H9 (cell line): ENCODE results near the gene ALKBH1. TPM values are rescaled to one million over a fixed set of nuclear protein-coding genes. Genes with fewer than 3 reads are reported as not detected.

Source experiments
- DNase-seq: peaks from one replicate; pipeline ENCODE4 v3.0.0-alpha.2; 2017
- H2AFZ ChIP-seq: one replicate; pipeline ENCODE4 v1.6.1; 2013; ENCODE audit warnings: mild to moderate bottlenecking, low read length, control low read depth, moderate library complexity
- H2AK5ac ChIP-seq: 2 replicates; pipeline ENCODE4 v1.6.1; 2013; ENCODE audit warnings: low read length, control low read depth, mixed read lengths; ENCODE audit not compliant: insufficient read length
- H2BK120ac ChIP-seq: one replicate; pipeline ENCODE4 v1.6.1; 2013; ENCODE audit warnings: low read depth, mild to moderate bottlenecking, low read length, control low read depth, inconsistent platforms; ENCODE audit not compliant: poor library complexity, severe bottlenecking
- H2BK12ac ChIP-seq: 2 replicates; pipeline ENCODE4 v1.6.1; 2013; ENCODE audit warnings: low read length, control low read depth, mixed read lengths, low read depth; ENCODE audit not compliant: insufficient read length
- H2BK15ac ChIP-seq: 2 replicates; pipeline ENCODE4 v1.6.1; 2013; ENCODE audit warnings: low read depth, low read length, control low read depth
- H2BK20ac ChIP-seq: one replicate; pipeline ENCODE4 v1.6.1; 2013; ENCODE audit warnings: low read depth, mild to moderate bottlenecking, low read length, control low read depth, inconsistent platforms; ENCODE audit not compliant: poor library complexity, severe bottlenecking
- H2BK5ac ChIP-seq: 2 replicates; pipeline ENCODE4 v1.6.1; 2013; ENCODE audit warnings: low read length, control low read depth, mixed read lengths; ENCODE audit not compliant: insufficient read length
- H3K14ac ChIP-seq: 2 replicates; pipeline ENCODE4 v1.6.1; 2013; ENCODE audit warnings: low read length, control low read depth; ENCODE audit not compliant: insufficient read depth
- H3K18ac ChIP-seq: 2 replicates; pipeline ENCODE4 v1.6.1; 2013; ENCODE audit warnings: low read depth, mild to moderate bottlenecking, mixed read lengths, low read length, control low read depth; ENCODE audit not compliant: insufficient read length
- H3K23ac ChIP-seq: 2 replicates; pipeline ENCODE4 v1.6.1; 2013; ENCODE audit warnings: low read length, control low read depth, mixed read lengths, low read depth; ENCODE audit not compliant: insufficient read length
- H3K23me2 ChIP-seq: 2 replicates; pipeline ENCODE4 v1.6.1; 2013; ENCODE audit warnings: low read depth, mild to moderate bottlenecking, mixed read lengths, low read length, control low read depth; ENCODE audit not compliant: insufficient read length, poor library complexity, severe bottlenecking
- H3K27ac ChIP-seq: 2 replicates; pipeline ENCODE4 v1.5.1; 2013; ENCODE audit warnings: low read length, control low read depth, mixed read lengths, low read depth; ENCODE audit not compliant: insufficient read length
- H3K27me3 ChIP-seq: 2 replicates; pipeline ENCODE4 v1.6.1; 2013; ENCODE audit warnings: low read length, control low read depth, inconsistent platforms; ENCODE audit not compliant: insufficient read depth
- H3K4ac ChIP-seq: 2 replicates; pipeline ENCODE4 v1.6.1; 2013; ENCODE audit warnings: low read depth, mild to moderate bottlenecking, control low read depth, inconsistent platforms, low read length, moderate library complexity
- H3K4me1 ChIP-seq: 2 replicates; pipeline ENCODE4 v1.6.1; 2013; ENCODE audit warnings: low read length, control low read depth, inconsistent platforms; ENCODE audit not compliant: insufficient read depth
- H3K4me2 ChIP-seq: 2 replicates; pipeline ENCODE4 v1.6.1; 2013; ENCODE audit warnings: low read length, control low read depth, mixed read lengths; ENCODE audit not compliant: insufficient read length, insufficient read depth
- H3K56ac ChIP-seq: 2 replicates; pipeline ENCODE4 v1.6.1; 2013; ENCODE audit warnings: low read depth, mild to moderate bottlenecking, mixed read lengths, low read length, control low read depth; ENCODE audit not compliant: insufficient read length
- H3K79me1 ChIP-seq: 2 replicates; pipeline ENCODE4 v1.6.1; 2013; ENCODE audit warnings: low read depth, mild to moderate bottlenecking, moderate library complexity, low read length, control low read depth, inconsistent platforms; ENCODE audit not compliant: insufficient read depth, poor library complexity, severe bottlenecking
- H3K79me2 ChIP-seq: 2 replicates; pipeline ENCODE4 v1.6.1; 2013; ENCODE audit warnings: low read length, control low read depth, inconsistent platforms; ENCODE audit not compliant: insufficient read depth
- H3K9ac ChIP-seq: 2 replicates; pipeline ENCODE4 v1.6.1; 2013; ENCODE audit warnings: low read length, control low read depth, mixed read lengths; ENCODE audit not compliant: insufficient read length; ENCODE audit errors: extremely low read depth
- H3K9me3 ChIP-seq: one replicate; pipeline ENCODE4 v1.6.1; 2013; ENCODE audit warnings: low read depth, low read length, inconsistent platforms; ENCODE audit not compliant: control insufficient read depth
- H3T11ph ChIP-seq: one replicate; pipeline ENCODE4 v1.6.1; 2013; ENCODE audit warnings: mild to moderate bottlenecking, low read length, control low read depth, inconsistent platforms
- H4K20me1 ChIP-seq: one replicate; pipeline ENCODE4 v1.6.1; 2013; ENCODE audit not compliant: control insufficient read depth, insufficient read length, insufficient read depth
- H4K5ac ChIP-seq: 2 replicates; pipeline ENCODE4 v1.6.1; 2013; ENCODE audit warnings: low read depth, mild to moderate bottlenecking, mixed read lengths, low read length, control low read depth; ENCODE audit not compliant: insufficient read length
- H4K8ac ChIP-seq: replicated peaks from 2 replicates; pipeline ENCODE4 v1.6.1; 2013; ENCODE audit warnings: low read length, control low read depth, mixed read lengths, low read depth; ENCODE audit not compliant: insufficient read length
- H4K91ac ChIP-seq: 2 replicates; pipeline ENCODE4 v1.6.1; 2013; ENCODE audit warnings: low read depth, mild to moderate bottlenecking, moderate library complexity, mixed read lengths, low read length, control low read depth; ENCODE audit not compliant: insufficient read length
- H3K27ac Mint-ChIP-seq, 3 experiments: 2 replicates in 2 of 3; 3 replicates in 1 of 3; pipeline ENCODE4 v1.8.0; 2020 to 2021; ENCODE audit warnings: mixed read lengths in 3 of 3, mild to moderate bottlenecking in 1 of 3, moderate library complexity in 1 of 3
- H3K27me3 Mint-ChIP-seq: 2 replicates; pipeline ENCODE4 v1.8.0; 2021; ENCODE audit warnings: low read depth, mild to moderate bottlenecking, moderate library complexity, mixed read lengths
- H3K36me3 Mint-ChIP-seq, 3 experiments: 2 replicates in 2 of 3; 3 replicates in 1 of 3; pipeline ENCODE4 v1.8.0; 2020 to 2021; ENCODE audit warnings: low read depth in 3 of 3, mixed read lengths in 3 of 3; ENCODE audit not compliant: insufficient read depth in 1 of 3
- H3K4me1 Mint-ChIP-seq, 2 experiments: 2 replicates each; pipeline ENCODE4 v1.8.0; 2020; ENCODE audit warnings: mixed read lengths in 2 of 2
- H3K4me3 Mint-ChIP-seq, 2 experiments: 2 replicates in 1 of 2; 3 replicates in 1 of 2; pipeline ENCODE4 v1.8.0; 2020 to 2021; ENCODE audit warnings: mild to moderate bottlenecking in 2 of 2, mixed read lengths in 2 of 2, moderate library complexity in 1 of 2
- H3K9me3 Mint-ChIP-seq, 2 experiments: 2 replicates in 1 of 2; 3 replicates in 1 of 2; pipeline ENCODE4 v1.8.0; 2020; ENCODE audit warnings: mild to moderate bottlenecking in 2 of 2, mixed read lengths in 2 of 2, moderate library complexity in 1 of 2
- CTCF ChIP-seq: fragments of 200-600 bp; sonication (generic); conservative IDR thresholded peaks from 3 replicates; pipeline ENCODE4 v1.8.0; 2021; ENCODE audit warnings: antibody characterized with exemption, mild to moderate bottlenecking
- WGBS: extraction: QIAGEN DNeasy Blood & Tissue Kit; methylation state at CpG from one replicate; pipeline ENCODE4 v1.1.7; 2013; ENCODE audit warnings: missing lambda C conversion rate, low lambda C conversion rate, mixed read lengths; ENCODE audit not compliant: insufficient read length; ENCODE audit errors: extremely low coverage; 5-methylcytosine and 5-hydroxymethylcytosine counted together
- total RNA-seq: library from RNA; stranded (reverse); gene quantifications from 2 replicates; pipeline ENCODE4 v1.2.1, GENCODE V29; 2021

ALKBH1 gene
- total RNA-seq, 1 experiment from 2014 or later = 18.7 TPM

GRCh38 chr14:77674931-77675330 lies 32.9 kb downstream of the ALKBH1 start:
- H3K56ac ChIP-seq = no peak overlapping the region
- Mint-ChIP-seq H3K27me3 (no peaks in the 10 kb centered on the region), H3K4me1 (no peaks in the 10 kb centered on the region), H3K9me3 (no peaks in the 10 kb centered on the region), H3K36me3 (peaks cover 17 to 53% (median 38%) of the 10 kb centered on the region in 3 experiments; a peak in 6 of 7 replicates), H3K4me3 (no peak overlapping the region), H3K27ac (no peak overlapping the region)
- H3K9ac ChIP-seq = no peak overlapping the region
- WGBS = no CpG with 5 or more reads among the region's 8 CpGs
- H2BK20ac ChIP-seq = no peak overlapping the region
- no peaks in the 10 kb centered on the region for H3K27me3 ChIP-seq
- H3K4me1 ChIP-seq = no peaks in the 10 kb centered on the region
- H3K79me1 ChIP-seq = no peaks in the 10 kb centered on the region
- no peak overlapping the region for H2AFZ ChIP-seq
- no peak overlapping the region for H2BK12ac ChIP-seq
- H3K23me2 ChIP-seq = no peaks in the 10 kb centered on the region
- H3T11ph ChIP-seq = no peak overlapping the region
- no peaks in the 10 kb centered on the region for H3K79me2 ChIP-seq
- no peaks in the 10 kb centered on the region for H3K9me3 ChIP-seq
- no peak overlapping the region for H3K14ac ChIP-seq
- no peak overlapping the region for H3K23ac ChIP-seq
- H3K4me2 ChIP-seq = no peak overlapping the region
- H2BK15ac ChIP-seq = no peak overlapping the region
- no peak overlapping the region for H4K8ac ChIP-seq
- no peaks in the 10 kb centered on the region for H4K20me1 ChIP-seq
- no peak for DNase-seq
- no peak overlapping the region for H4K5ac ChIP-seq
- no peak for TF ChIP-seq CTCF
- H3K18ac ChIP-seq = no peak overlapping the region
- no peak overlapping the region for H4K91ac ChIP-seq
- H3K27ac ChIP-seq = no peak overlapping the region
- no peak overlapping the region for H2BK5ac ChIP-seq
- no peak overlapping the region for H2BK120ac ChIP-seq
- H2AK5ac ChIP-seq = no peak overlapping the region
- H3K4ac ChIP-seq = no peak overlapping the region
